Chondrocyte (in vitro differentiated cells): ENCODE data around the gene REEP2. TPM values are rescaled to one million over a fixed set of nuclear protein-coding genes. Genes with fewer than 3 reads are reported as not detected.
A peak's percentile ranks its signal among the peaks of the same experiment; 100 is the strongest.

Source experiments
- DNase-seq: peaks from one replicate; pipeline ENCODE4 v3.0.0; 2021; ENCODE audit warnings: mixed read lengths, low spot score
- H3K27ac Mint-ChIP-seq: one replicate; pipeline ENCODE4 v1.8.0; 2021; ENCODE audit warnings: mild to moderate bottlenecking, moderate library complexity, mixed read lengths; ENCODE audit not compliant: unreplicated experiment
- H3K27me3 Mint-ChIP-seq: 2 replicates; pipeline ENCODE4 v1.8.0; 2021; ENCODE audit warnings: low read depth, mixed read lengths
- H3K36me3 Mint-ChIP-seq: 2 replicates; pipeline ENCODE4 v1.8.0; 2021; ENCODE audit warnings: low read depth, mixed read lengths
- H3K4me1 Mint-ChIP-seq: 2 replicates; pipeline ENCODE4 v1.8.0; 2021; ENCODE audit warnings: low read depth, mild to moderate bottlenecking, mixed read lengths
- H3K4me3 Mint-ChIP-seq: one replicate; pipeline ENCODE4 v1.8.0; 2021; ENCODE audit warnings: mild to moderate bottlenecking, moderate library complexity, mixed read lengths; ENCODE audit not compliant: unreplicated experiment
- H3K9me3 Mint-ChIP-seq: 2 replicates; pipeline ENCODE4 v1.8.0; 2021; ENCODE audit warnings: low read depth, mixed read lengths
- CTCF ChIP-seq: fragments of 200-600 bp; sonication (generic); IDR thresholded peaks from 2 replicates; pipeline ENCODE4 v1.5.0; 2021; ENCODE audit warnings: antibody characterized with exemption, mild to moderate bottlenecking, moderate library complexity
- total RNA-seq: library from RNA; stranded (reverse); gene quantifications from 3 replicates; pipeline ENCODE4 v1.2.1, GENCODE V29; 2021

REEP2 gene
- total RNA-seq, 1 donor from 2014 or later, result 34.6 TPM

GRCh38 chr5:138491284-138491648, 52.4 kb downstream of the REEP2 start:
- peaks cover 12% of the 10 kb centered on the region for H3K4me1 Mint-ChIP-seq
- peaks cover 18% of the 10 kb centered on the region for H3K27me3 Mint-ChIP-seq
- peak overlapping the region; percentile 45 for H3K4me3 Mint-ChIP-seq
- no peaks in the 10 kb centered on the region for H3K9me3 Mint-ChIP-seq
- no peak for DNase-seq
- H3K36me3 Mint-ChIP-seq, result no peaks in the 10 kb centered on the region
- H3K27ac Mint-ChIP-seq, result no peak overlapping the region
- no peak for TF ChIP-seq CTCF

GRCh38 chr5:138491669-138492559, 53.1 kb downstream of the REEP2 start:
- Mint-ChIP-seq H3K4me3 (peak overlapping the region; percentile 80), H3K27me3 (peaks cover 18% of the 10 kb centered on the region), H3K27ac (no peak overlapping the region)

GRCh38 chr5:138492560-138493045, 53.7 kb downstream of the REEP2 start:
- Mint-ChIP-seq H3K4me3 (peak overlapping the region; percentile 80), H3K27me3 (peaks cover 18% of the 10 kb centered on the region), H3K27ac (no peak overlapping the region), H3K4me1 (peaks cover 12% of the 10 kb centered on the region), H3K36me3 (no peaks in the 10 kb centered on the region), H3K9me3 (no peaks in the 10 kb centered on the region)
- no peak for TF ChIP-seq CTCF
- DNase-seq, result no peak

More at GRCh38 chr5:138491669-138492559, 53.1 kb downstream of the REEP2 start:
- Mint-ChIP-seq H3K9me3 (no peaks in the 10 kb centered on the region), H3K4me1 (peaks cover 12% of the 10 kb centered on the region), H3K36me3 (no peaks in the 10 kb centered on the region)
- peak; percentile 95 for DNase-seq
- TF ChIP-seq CTCF, result peak; percentile 32

GRCh38 chr5:138495351-138495750, 56.5 kb downstream of the REEP2 start:
- no peaks in the 10 kb centered on the region for H3K36me3 Mint-ChIP-seq
- no peak for TF ChIP-seq CTCF
- H3K9me3 Mint-ChIP-seq, result no peaks in the 10 kb centered on the region
- no peak for DNase-seq
- peaks cover 12% of the 10 kb centered on the region for H3K4me1 Mint-ChIP-seq
- H3K27me3 Mint-ChIP-seq, result peaks cover 8% of the 10 kb centered on the region
- no peak overlapping the region for H3K27ac Mint-ChIP-seq
- no peak overlapping the region for H3K4me3 Mint-ChIP-seq

Other genes with a start within 250 kb of the REEP2 start
- gene CDC23, start 225.7 kb upstream of the REEP2 start, total RNA-seq, result 28.8 to 32.4 TPM (median 30.8 TPM) in 3 replicates
- 0.12 to 0.23 TPM in 2 of 3 replicates, not detected in the other for gene GFRA3, start 164.4 kb upstream of the REEP2 start, total RNA-seq
- 1.2 to 1.6 TPM (median 1.6 TPM) in 3 replicates for gene CDC25C, start 107.3 kb upstream of the REEP2 start, total RNA-seq
- 34.3 to 34.8 TPM (median 34.7 TPM) in 3 replicates for gene FAM53C, start 100.8 kb upstream of the REEP2 start, total RNA-seq
- 37.6 to 51.5 TPM (median 39.1 TPM) in 3 replicates for gene KDM3B, start 86.4 kb upstream of the REEP2 start, total RNA-seq
- gene EGR1, start 26.4 kb downstream of the REEP2 start, total RNA-seq, result 47.6 to 103 TPM (median 82.5 TPM) in 3 replicates
- gene ETF1, start 104.2 kb downstream of the REEP2 start, total RNA-seq, result 85.2 to 92.1 TPM (median 88.6 TPM) in 3 replicates
- gene HSPA9, start 136.3 kb downstream of the REEP2 start, total RNA-seq, result 164 to 241 TPM (median 237 TPM) in 3 replicates